GM12892 (cell line): ENCODE measurements around the gene INPP4A.

Experiments used
- DNase-seq: peaks from one replicate; pipeline ENCODE4 v3.0.0; 2011; ENCODE audit not compliant: insufficient read length
- FAIRE-seq: peaks from 2 replicates; lab custom pipeline; 2011; peaks lifted over from hg19 to GRCh38; lab: Jason Lieb, UNC
- POLR2A ChIP-seq: IDR thresholded peaks from 2 replicates; pipeline ENCODE4 v1.6.1; 2011; ENCODE audit warnings: low read depth, low read length, control low read depth
- POLR2AphosphoS5 ChIP-seq: IDR thresholded peaks from 2 replicates; pipeline ENCODE4 v1.6.1; 2011; ENCODE audit warnings: low read depth, low read length, control low read depth
- TAF1 ChIP-seq: IDR thresholded peaks from 2 replicates; pipeline ENCODE4 v1.6.1; 2011; ENCODE audit warnings: low read depth, mild to moderate bottlenecking, control low read depth, low read length, borderline replicate concordance

INPP4A gene

DNA sequence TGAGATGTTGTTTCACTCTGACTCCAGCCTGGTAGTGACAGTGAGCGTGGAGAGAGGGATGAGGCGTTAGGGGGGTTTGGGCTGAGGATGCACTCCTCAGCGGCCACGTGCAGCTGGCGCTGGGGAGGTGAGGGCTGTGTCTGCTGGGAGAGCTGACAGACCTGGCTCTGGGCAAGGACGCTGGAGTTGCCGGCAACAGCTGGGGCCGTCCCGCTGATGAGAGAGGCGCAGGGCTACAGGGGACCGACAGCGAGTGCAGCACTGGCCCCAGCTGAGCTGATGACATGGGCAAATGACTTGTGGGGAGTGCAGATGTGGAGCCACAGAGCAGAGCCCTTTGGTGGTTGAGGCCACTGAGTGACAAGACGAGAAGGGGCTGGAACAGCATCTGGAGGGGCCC, 125.3 kb downstream of the INPP4A start:
- FAIRE-seq (no peak), DNase-seq (no peak)

DNA sequence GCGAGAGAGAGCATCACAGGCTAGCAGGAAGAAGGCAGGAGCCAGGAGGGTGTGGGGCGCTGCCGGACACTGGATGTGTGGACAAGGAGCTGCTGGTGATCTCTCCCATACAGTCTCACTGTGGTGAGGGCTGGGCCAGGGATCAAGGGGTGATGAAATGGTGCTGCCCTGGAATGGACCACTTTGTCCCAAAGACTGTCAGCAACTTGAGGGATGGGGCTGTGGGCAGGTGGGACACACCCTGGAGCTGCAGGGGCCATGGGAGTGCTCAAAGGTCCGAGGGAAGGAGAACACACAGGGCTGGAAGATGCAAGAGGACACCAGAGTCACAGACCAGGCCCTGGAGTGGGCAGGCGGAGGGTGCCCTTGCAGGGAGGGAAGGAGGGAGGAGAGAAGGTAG, 125.7 kb downstream of the INPP4A start:
- FAIRE-seq (no peak), DNase-seq (no peak)
- TF ChIP-seq TAF1 (no peak), POLR2A (no peak), POLR2AphosphoS5 (no peak)

More for the DNA sequence above, 125.3 kb downstream of the INPP4A start:
- TF ChIP-seq POLR2AphosphoS5 (no peak), POLR2A (no peak), TAF1 (no peak)

DNA sequence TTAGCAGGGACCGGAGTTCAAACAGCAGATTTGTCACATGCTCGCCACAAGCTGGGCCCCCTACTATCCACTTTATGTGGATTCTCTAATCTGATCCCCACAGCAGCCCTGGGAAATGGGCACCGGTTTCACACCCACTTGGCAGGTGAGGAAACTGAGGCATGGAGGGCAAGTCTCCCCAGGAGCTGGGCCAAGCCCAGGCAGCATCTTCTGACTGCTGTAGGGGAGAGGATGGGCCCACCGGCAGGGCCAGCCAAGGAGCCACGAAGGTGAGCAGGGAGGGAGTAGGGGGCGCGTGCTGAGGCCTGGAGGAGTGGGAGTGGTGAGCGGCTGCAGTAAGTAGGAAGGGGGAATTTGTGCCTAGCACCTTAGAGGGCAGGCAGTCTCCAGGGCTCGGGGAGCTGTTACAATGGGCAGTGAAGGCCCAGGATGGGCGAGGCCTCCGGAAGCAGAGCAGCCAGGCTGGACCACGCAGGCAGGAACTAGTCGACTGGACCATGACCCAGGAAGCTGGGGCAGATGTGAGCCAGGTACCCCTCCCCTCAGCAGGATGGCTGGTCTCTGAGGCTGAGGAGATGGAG, 126.6 kb downstream of the INPP4A start:
- TF ChIP-seq TAF1 (no peak), POLR2A (no peak), POLR2AphosphoS5 (no peak)

DNA sequence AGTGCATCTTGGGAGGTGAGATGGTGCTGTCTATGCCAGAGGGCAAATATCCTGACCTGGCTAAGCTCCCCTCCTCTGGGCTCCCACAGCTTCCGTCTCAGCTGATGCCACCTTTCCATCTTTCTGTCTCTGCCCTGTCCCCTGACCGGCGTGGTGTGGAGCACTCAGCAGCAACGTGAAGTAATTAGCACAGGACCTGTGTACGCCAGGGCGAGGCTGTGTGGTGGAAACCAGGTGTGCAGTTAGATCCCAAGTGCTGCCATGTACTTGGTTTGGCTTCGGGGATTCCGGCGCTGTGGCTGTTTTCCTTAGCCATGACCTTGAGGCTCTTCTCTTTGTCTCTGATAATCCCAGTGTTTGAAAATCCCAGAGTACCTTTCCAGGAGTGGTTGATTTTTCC, 127.1 kb downstream of the INPP4A start:
- FAIRE-seq: no peak
- no peak for DNase-seq
- no peak for TF ChIP-seq POLR2A
- no peak for TF ChIP-seq POLR2AphosphoS5
- no peak for TF ChIP-seq TAF1

More for the DNA sequence above, 126.6 kb downstream of the INPP4A start:
- DNase-seq (no peak), FAIRE-seq (no peak)

DNA sequence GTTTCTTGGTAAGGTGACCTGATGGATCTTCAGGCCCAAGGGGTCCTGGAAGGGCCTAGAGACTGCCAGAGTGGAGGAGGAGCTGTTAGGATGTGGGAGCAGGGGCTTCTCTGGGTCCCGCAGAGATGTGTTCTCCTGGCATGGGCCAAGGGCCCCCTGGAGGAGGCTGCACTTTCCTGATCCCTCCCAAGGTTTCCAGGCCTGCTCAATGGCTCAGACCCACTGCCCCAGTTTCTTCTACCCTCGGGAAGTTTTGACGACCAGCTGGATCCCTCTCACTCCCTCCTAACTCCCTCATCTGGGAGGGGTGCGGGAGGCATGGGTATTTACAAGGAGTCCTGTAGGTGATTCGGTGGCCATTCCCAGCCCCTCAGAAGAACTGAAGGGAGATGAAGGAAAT, 127.6 kb downstream of the INPP4A start:
- FAIRE-seq (no peak), DNase-seq (no peak)
- TF ChIP-seq TAF1 (no peak), POLR2AphosphoS5 (no peak), POLR2A (no peak)

DNA sequence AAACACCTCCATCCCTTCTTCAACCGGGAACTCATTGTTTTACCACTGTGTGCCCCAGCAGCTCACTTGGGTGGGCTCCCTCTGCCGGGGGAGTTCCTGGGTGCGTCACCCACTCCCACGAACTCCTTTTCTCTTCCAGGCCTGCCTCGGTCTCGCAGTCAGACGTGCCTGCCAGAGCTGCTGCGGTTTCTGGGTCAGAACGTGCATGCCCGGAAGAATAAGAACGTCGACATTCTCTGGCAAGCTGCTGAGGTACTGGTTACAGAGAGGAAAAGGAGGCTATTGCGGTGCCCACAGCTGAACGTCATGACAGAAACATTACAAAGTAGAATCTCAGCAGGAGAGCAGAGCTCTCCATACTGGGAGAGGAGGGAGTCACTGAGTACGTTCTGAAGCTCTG, 128.0 kb downstream of the INPP4A start:
- no peak for TF ChIP-seq POLR2A
- no peak for TF ChIP-seq TAF1
- TF ChIP-seq POLR2AphosphoS5: no peak
- FAIRE-seq (no peak), DNase-seq (no peak)

DNA sequence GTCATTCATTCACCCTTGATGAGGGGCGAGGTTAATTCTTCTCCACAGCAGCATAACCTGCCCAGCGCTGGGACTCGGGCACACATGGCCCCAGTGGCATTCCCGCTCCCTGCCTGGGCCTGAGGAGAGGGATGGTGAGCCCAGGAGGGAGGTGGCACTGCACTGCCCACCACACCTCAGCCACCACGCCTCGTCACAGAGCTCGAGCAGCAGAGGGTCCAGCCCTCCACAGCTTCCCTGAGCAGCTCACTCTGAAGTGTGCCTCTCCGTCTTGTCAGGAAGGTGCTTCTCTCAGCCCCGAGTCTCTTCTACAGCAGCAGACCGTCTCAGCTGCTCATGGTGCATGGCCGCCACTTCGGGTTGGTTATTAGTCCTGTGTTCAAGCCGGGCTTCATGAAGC, 128.8 kb downstream of the INPP4A start:
- no peak for DNase-seq
- no peak for FAIRE-seq
- TF ChIP-seq TAF1 (no peak), POLR2AphosphoS5 (no peak), POLR2A (no peak)

DNA sequence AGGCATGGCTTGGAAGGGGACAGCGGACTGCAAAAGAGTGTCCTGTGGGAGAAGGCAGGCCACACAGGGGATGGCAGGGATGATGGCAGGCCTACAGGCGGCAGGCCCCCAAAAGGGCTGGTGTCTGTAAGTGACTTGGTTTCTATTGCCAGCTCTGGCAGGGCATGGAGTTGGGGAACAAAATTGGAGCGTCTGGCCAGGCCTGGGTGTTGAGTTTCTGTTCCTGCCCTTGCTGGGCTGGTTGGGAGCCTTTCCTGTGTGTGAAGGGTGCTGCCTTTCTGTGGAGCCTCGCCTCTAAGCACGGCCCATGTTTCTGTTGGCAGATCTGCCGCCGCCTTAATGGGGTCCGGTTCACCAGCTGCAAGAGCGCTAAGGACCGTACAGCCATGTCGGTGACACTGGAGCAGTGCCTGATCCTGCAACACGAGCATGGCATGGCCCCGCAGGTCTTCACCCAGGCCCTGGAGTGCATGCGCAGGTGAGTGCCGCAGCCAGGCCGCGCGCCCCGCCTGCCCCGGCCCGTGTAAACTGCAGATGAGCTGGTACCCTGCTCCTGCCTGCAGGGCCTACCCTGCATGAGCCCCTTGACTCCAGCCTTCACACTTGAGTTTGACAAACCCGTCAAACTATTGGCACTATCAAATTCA, 132.1 kb downstream of the INPP4A start:
- TF ChIP-seq POLR2AphosphoS5 (no peak), POLR2A (no peak)
- DNase-seq (no peak), FAIRE-seq (no peak)

DNA sequence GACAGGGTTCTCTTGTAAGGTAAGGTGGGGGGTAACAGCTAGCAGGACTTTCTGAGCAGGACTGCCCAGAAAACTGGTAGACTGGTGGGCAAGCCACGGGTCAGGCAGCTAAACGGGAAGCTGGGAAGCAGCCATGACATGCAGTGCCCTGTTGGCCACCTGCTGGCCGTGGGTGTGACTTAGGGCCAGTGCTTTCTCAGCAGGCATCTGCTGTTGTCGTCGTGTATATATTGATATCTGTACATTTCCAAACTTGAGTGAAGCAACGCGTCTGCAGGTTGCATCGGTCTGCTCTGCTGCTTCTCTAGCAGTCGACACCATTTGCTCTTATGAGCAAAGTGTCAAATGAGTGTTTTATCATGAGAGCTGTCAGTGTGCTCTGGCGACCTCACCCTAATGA, 132.7 kb downstream of the INPP4A start:
- DNase-seq: no peak
- TF ChIP-seq POLR2A (no peak), TAF1 (no peak), POLR2AphosphoS5 (no peak)
- no peak for FAIRE-seq

DNA sequence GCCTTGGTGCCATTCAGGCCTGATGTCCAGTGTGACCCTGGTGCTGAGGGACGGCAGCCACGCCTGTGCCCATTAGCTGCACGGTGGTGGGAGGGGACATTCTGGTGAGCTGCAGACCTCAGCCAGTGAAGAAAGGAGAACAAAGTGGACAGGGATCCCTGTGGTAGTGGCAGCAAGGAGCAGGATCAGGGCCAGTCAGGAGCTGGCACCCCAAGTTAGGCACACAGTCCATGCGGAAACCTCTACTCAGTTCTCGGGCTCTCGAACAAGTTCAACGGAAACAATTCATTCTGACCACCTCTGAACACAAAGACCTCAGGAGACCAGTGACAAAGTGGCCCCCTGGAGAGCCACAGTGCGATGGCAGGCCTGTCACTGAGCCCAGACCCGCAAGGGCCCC, 133.6 kb downstream of the INPP4A start:
- DNase-seq (no peak), FAIRE-seq (no peak)
- TF ChIP-seq TAF1: no peak
- no peak for TF ChIP-seq POLR2AphosphoS5
- no peak for TF ChIP-seq POLR2A

DNA sequence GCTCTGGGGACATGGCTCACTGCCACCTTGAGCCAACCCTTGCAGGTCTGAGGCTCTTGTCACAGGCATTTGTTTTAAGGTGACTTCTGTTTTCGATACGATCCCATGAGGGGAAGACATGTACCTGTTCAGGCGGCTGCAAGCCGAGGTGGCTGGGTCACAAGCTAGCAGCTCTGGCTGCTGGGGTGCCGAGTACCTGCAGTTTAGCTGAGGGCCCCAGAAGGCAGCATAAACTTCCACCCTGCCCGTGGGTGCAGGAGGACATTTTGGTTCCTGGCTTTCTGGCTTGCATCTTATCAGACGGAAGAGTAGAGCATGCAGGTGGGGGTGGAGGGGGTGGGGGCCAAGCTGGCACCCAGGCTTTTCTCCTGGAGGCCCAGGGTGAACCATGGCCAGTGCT, 135.3 kb downstream of the INPP4A start:
- DNase-seq: no peak
- FAIRE-seq: no peak
- no peak for TF ChIP-seq POLR2A
- TF ChIP-seq TAF1: no peak
- TF ChIP-seq POLR2AphosphoS5: no peak

DNA sequence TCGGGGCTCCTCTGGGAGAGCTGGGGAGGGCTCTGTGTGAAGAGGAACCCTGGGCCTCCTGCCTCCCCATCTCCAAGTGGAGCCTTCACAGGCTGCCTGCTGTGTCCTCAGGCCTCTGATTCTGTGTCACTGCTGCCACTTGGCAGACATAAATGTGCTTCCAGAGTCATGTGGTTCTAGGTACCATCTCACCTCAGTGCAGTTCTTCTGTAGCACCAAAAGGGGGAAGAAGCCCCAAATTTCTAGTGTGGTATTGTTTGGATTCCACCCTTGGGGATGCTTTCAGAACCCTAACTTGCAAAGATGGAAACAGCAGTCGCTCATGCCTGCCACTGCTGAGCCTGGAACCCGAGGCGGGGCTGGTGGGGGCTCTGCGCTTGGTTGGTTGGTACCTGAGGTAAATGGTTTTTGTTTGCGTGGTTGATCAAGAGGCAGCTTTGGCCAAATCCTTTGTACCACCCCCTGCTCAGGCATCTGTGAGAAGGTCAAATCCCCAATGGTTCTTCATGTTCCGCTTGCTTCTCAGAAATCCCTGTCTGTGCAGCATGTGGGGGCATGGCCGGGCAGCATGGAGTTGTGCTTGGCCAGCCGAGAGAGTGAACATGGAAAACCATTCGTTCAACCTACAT, 136.1 kb downstream of the INPP4A start:
- no peak for DNase-seq
- TF ChIP-seq TAF1 (no peak), POLR2AphosphoS5 (no peak), POLR2A (no peak)

DNA sequence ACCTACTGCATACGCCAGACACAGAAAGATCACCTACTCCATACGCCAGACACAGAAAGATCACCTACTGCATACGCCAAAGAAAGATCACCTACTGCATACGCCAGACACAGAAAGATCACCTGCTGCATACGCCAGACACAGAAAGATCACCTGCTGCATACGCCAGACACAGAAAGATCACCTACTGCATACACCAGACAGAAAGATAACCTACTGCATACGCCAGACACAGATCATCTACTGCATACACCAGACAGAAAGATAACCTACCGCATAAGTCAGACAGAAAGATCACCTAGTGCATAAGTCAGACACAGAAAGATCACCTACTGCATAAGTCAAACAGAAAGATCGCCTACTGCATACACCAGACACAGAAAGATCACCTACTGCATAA, 137.9 kb downstream of the INPP4A start:
- TF ChIP-seq TAF1: no peak
- no peak for TF ChIP-seq POLR2AphosphoS5
- no peak for TF ChIP-seq POLR2A
- DNase-seq: no peak
- no peak for FAIRE-seq

More for the DNA sequence above, 136.1 kb downstream of the INPP4A start:
- peak; percentile 76 for FAIRE-seq
